Measurements from ENCODE around the gene CCDC106. TPM values are rescaled to one million over a fixed set of nuclear protein-coding genes. Genes with fewer than 3 reads are reported as not detected.
A peak's percentile ranks its signal among the peaks of the same experiment; 100 is the strongest.

CCDC106 gene
- total and polyA plus RNA-seq, 7 experiments from 2014 or later = 2.1 to 9.6 (median 3.7) TPM

GRCh38 chr19:55679343-55680257, 31.6 kb downstream of the CCDC106 start:
- Mint-ChIP-seq H3K4me1 (peaks cover 28 to 62% (median 49%) of the 10 kb centered on the region in 7 donors), H3K9me3 (no peaks in the 10 kb centered on the region), H3K27me3 (no peaks in the 10 kb centered on the region), H3K27ac (peak overlapping the region in 4 of 9 donors; percentile 15 to 55 (median 38)), H3K4me3 (peak overlapping the region in 1 of 10 donors; percentile 55), H3K36me3 (peaks cover 0 to 26% (median 3%) of the 10 kb centered on the region in 5 donors)
- DNase-seq (no peak), ATAC-seq (no peak)
- Histone ChIP-seq H3K27ac (ENCODE audit: low read depth, low read length) (no peak overlapping the region), H3K36me3 (ENCODE audit: control insufficient read depth in 2 of 3, insufficient read depth in 3 of 3, low read length in 3 of 3) (peaks cover 0 to 65% (median 0%) of the 10 kb centered on the region in 3 experiments), H3K4me1 (ENCODE audit: control insufficient read depth in 2 of 2, insufficient read depth in 2 of 2, low read length in 2 of 2) (peaks cover 18 to 23% of the 10 kb centered on the region in 2 donors), H3K4me3 (ENCODE audit: low read length) (no peak overlapping the region), H3K27me3 (ENCODE audit: control insufficient read depth in 2 of 2, insufficient read depth in 2 of 2, low read length in 2 of 2) (no peaks in the 10 kb centered on the region), H3K9me3 (ENCODE audit: control insufficient read depth in 2 of 3, low read length in 3 of 3) (no peaks in the 10 kb centered on the region)
- ChIA-PET POLR2A (no interaction called here), CTCF (no interaction called here)
- intact Hi-C loops (cut with micrococcal nuclease) = no loop called here

GRCh38 chr19:55680339-55681130, 32.5 kb downstream of the CCDC106 start:
- H3K27me3 Mint-ChIP-seq = no peaks in the 10 kb centered on the region
- ChIA-PET POLR2A (no interaction called here), CTCF (no interaction called here)
- H3K36me3 Mint-ChIP-seq = peaks cover 0 to 27% (median 3%) of the 10 kb centered on the region in 5 donors
- H3K27ac ChIP-seq (ENCODE audit: low read depth, low read length) = no peak overlapping the region
- ATAC-seq = no peak
- H3K9me3 Mint-ChIP-seq = no peaks in the 10 kb centered on the region
- H3K27ac Mint-ChIP-seq = no peak overlapping the region
- intact Hi-C loops (cut with micrococcal nuclease) = no loop called here
- H3K4me1 Mint-ChIP-seq = peaks cover 27 to 64% (median 51%) of the 10 kb centered on the region in 7 donors
- no peak overlapping the region for H3K4me3 ChIP-seq (ENCODE audit: low read length)
- no peaks in the 10 kb centered on the region for H3K9me3 ChIP-seq (ENCODE audit: control insufficient read depth in 2 of 3, low read length in 3 of 3)
- H3K4me1 ChIP-seq (ENCODE audit: control insufficient read depth in 2 of 2, insufficient read depth in 2 of 2, low read length in 2 of 2) = peaks cover 18 to 22% of the 10 kb centered on the region in 2 donors
- H3K27me3 ChIP-seq (ENCODE audit: control insufficient read depth in 2 of 2, insufficient read depth in 2 of 2, low read length in 2 of 2) = no peaks in the 10 kb centered on the region
- DNase-seq = no peak
- peak overlapping the region in 2 of 10 donors; percentile 58 to 82 for H3K4me3 Mint-ChIP-seq
- H3K36me3 ChIP-seq (ENCODE audit: control insufficient read depth in 2 of 3, insufficient read depth in 3 of 3, low read length in 3 of 3) = peaks cover 0 to 74% (median 4%) of the 10 kb centered on the region in 3 experiments

GRCh38 chr19:55681131-55682092, 33.4 kb downstream of the CCDC106 start:
- peaks cover 0 to 83% (median 4%) of the 10 kb centered on the region in 3 experiments for H3K36me3 ChIP-seq (ENCODE audit: control insufficient read depth in 2 of 3, insufficient read depth in 3 of 3, low read length in 3 of 3)
- POLR2A ChIA-PET = interaction anchor here (0.6 kb wide), 1 partner anchor 22 kb away, joined by 3 read pairs; no protein-coding TSS in a partner anchor
- ATAC-seq (no peak), DNase-seq (no peak)
- no peak overlapping the region for H3K27ac Mint-ChIP-seq
- H3K27me3 ChIP-seq (ENCODE audit: control insufficient read depth in 2 of 2, insufficient read depth in 2 of 2, low read length in 2 of 2) = no peaks in the 10 kb centered on the region
- CTCF ChIA-PET = interaction anchor here (0.6 to 0.7 kb wide), 3 partner anchors 23 to 295 kb away, joined by 3 to 6 read pairs (median 3); no protein-coding TSS in a partner anchor
- H3K27me3 Mint-ChIP-seq = no peaks in the 10 kb centered on the region
- H3K4me3 Mint-ChIP-seq = no peak overlapping the region
- H3K9me3 ChIP-seq (ENCODE audit: control insufficient read depth in 2 of 3, low read length in 3 of 3) = no peaks in the 10 kb centered on the region
- H3K4me3 ChIP-seq (ENCODE audit: low read length) = no peak overlapping the region
- no peaks in the 10 kb centered on the region for H3K9me3 Mint-ChIP-seq
- H3K4me1 ChIP-seq (ENCODE audit: control insufficient read depth in 2 of 2, insufficient read depth in 2 of 2, low read length in 2 of 2) = peaks cover 10 to 14% of the 10 kb centered on the region in 2 donors
- H3K27ac ChIP-seq (ENCODE audit: low read depth, low read length) = no peak overlapping the region
- intact Hi-C loops (cut with micrococcal nuclease) = no loop called here
- H3K4me1 Mint-ChIP-seq = peaks cover 23 to 59% (median 48%) of the 10 kb centered on the region in 7 donors
- H3K36me3 Mint-ChIP-seq = peaks cover 0 to 27% (median 3%) of the 10 kb centered on the region in 5 donors

- H3K4me1 Mint-ChIP-seq = peaks cover 5 to 37% (median 32%) of the 10 kb centered on the region in 7 donors
- no peak for DNase-seq
- no peak overlapping the region for H3K27ac ChIP-seq (ENCODE audit: low read depth, low read length)
- H3K27me3 ChIP-seq (ENCODE audit: control insufficient read depth in 2 of 2, insufficient read depth in 2 of 2, low read length in 2 of 2) = no peaks in the 10 kb centered on the region
- CTCF ChIA-PET = interaction anchor here (0.6 kb wide), 1 partner anchor 462 kb away, joined by 3 read pairs; no protein-coding TSS in a partner anchor
- H3K4me1 ChIP-seq (ENCODE audit: control insufficient read depth in 2 of 2, insufficient read depth in 2 of 2, low read length in 2 of 2) = peaks cover 0 to 4% of the 10 kb centered on the region in 2 donors
- no peak for ATAC-seq
- no peaks in the 10 kb centered on the region for H3K9me3 Mint-ChIP-seq
- POLR2A ChIA-PET = interaction anchor here (0.6 kb wide), 1 partner anchor 12 kb away, joined by 6 read pairs; no protein-coding TSS in a partner anchor
- H3K36me3 ChIP-seq (ENCODE audit: control insufficient read depth in 2 of 3, insufficient read depth in 3 of 3, low read length in 3 of 3) = peaks cover 0 to 93% (median 4%) of the 10 kb centered on the region in 3 experiments
- no peaks in the 10 kb centered on the region for H3K9me3 ChIP-seq (ENCODE audit: control insufficient read depth in 2 of 3, low read length in 3 of 3)
- no peak overlapping the region for H3K4me3 ChIP-seq (ENCODE audit: low read length)
- H3K4me3 Mint-ChIP-seq = no peak overlapping the region
- no peaks in the 10 kb centered on the region for H3K27me3 Mint-ChIP-seq
- intact Hi-C loops (cut with micrococcal nuclease) = no loop called here
- peak overlapping the region in 1 of 9 donors; percentile 51 for H3K27ac Mint-ChIP-seq
- peaks cover 0 to 23% (median 3%) of the 10 kb centered on the region in 5 donors for H3K36me3 Mint-ChIP-seq
Observed at GRCh38 chr19:55683449-55684261, 35.6 kb downstream of the CCDC106 start.

GRCh38 chr19:55684946-55685681, 37.1 kb downstream of the CCDC106 start:
- Mint-ChIP-seq H3K9me3 (no peaks in the 10 kb centered on the region), H3K4me1 (peaks cover 0 to 28% (median 17%) of the 10 kb centered on the region in 7 donors), H3K4me3 (no peak overlapping the region), H3K36me3 (peaks cover 0 to 13% (median 3%) of the 10 kb centered on the region in 5 donors), H3K27me3 (no peaks in the 10 kb centered on the region), H3K27ac (peak overlapping the region in 1 of 9 donors; percentile 59)
- ATAC-seq (no peak), DNase-seq (no peak)
- no peaks in the 10 kb centered on the region for H3K27me3 ChIP-seq (ENCODE audit: control insufficient read depth in 2 of 2, insufficient read depth in 2 of 2, low read length in 2 of 2)
- ChIA-PET POLR2A (no interaction called here), CTCF (no interaction called here)
- H3K9me3 ChIP-seq (ENCODE audit: control insufficient read depth in 2 of 3, low read length in 3 of 3) = no peaks in the 10 kb centered on the region
- intact Hi-C loops (cut with micrococcal nuclease) = no loop called here
- no peak overlapping the region for H3K4me3 ChIP-seq (ENCODE audit: low read length)
- no peak overlapping the region for H3K27ac ChIP-seq (ENCODE audit: low read depth, low read length)
- H3K36me3 ChIP-seq (ENCODE audit: control insufficient read depth in 2 of 3, insufficient read depth in 3 of 3, low read length in 3 of 3) = peaks cover 0 to 93% (median 11%) of the 10 kb centered on the region in 3 experiments
- no peaks in the 10 kb centered on the region for H3K4me1 ChIP-seq (ENCODE audit: control insufficient read depth in 2 of 2, insufficient read depth in 2 of 2, low read length in 2 of 2)

All from naive thymus-derived CD4-positive, alpha-beta T cell (primary cell).